Measurements from ENCODE around the gene ABCA2. TPM values are rescaled to one million over a fixed set of nuclear protein-coding genes. Genes with fewer than 3 reads are reported as not detected.
A peak's percentile ranks its signal among the peaks of the same experiment; 100 is the strongest.
"Not testable (repeated sequence)": the region's sequence is repeated elsewhere in the genome, so short reads cannot be mapped to it uniquely, and the experiment has no call there.

The ABCA2 gene
- total RNA-seq, 1 donor from 2014 or later, result 25.7 TPM

GRCh38 chr9:137048655-137049543, 20.9 kb upstream of the ABCA2 start:
- DNase-seq (ENCODE audit: low spot score), result no peak

- DNase-seq (ENCODE audit: low spot score), result peak; percentile 83
Observed at GRCh38 chr9:137046088-137046787, 18.2 kb upstream of the ABCA2 start, which contains the start of gene NPDC1. Gene NPDC1 (minus strand): TSS chr9:137046177. CDS start chr9:137045989, 188 bp downstream.

GRCh38 chr9:137045294-137046087, 17.5 kb upstream of the ABCA2 start:
- DNase-seq (ENCODE audit: low spot score), result no peak

GRCh38 chr9:137044502-137045177, 16.6 kb upstream of the ABCA2 start:
- no peak for DNase-seq (ENCODE audit: low spot score)

GRCh38 chr9:137044037-137044436, 16.0 kb upstream of the ABCA2 start:
- no peak for DNase-seq (ENCODE audit: low spot score)

GRCh38 chr9:137042751-137043727, 15.0 kb upstream of the ABCA2 start:
- DNase-seq (ENCODE audit: low spot score), result no peak

GRCh38 chr9:137041124-137041523, 13.1 kb upstream of the ABCA2 start:
- DNase-seq (ENCODE audit: low spot score), result no peak

GRCh38 chr9:137040568-137040967, 12.5 kb upstream of the ABCA2 start:
- no peak for DNase-seq (ENCODE audit: low spot score)

GRCh38 chr9:137039611-137040366, 11.8 kb upstream of the ABCA2 start:
- no peak for DNase-seq (ENCODE audit: low spot score)

- no peak for DNase-seq (ENCODE audit: low spot score)
Observed at GRCh38 chr9:137038916-137039315, 10.9 kb upstream of the ABCA2 start.

GRCh38 chr9:137037483-137037882, 9.4 kb upstream of the ABCA2 start:
- no peak for DNase-seq (ENCODE audit: low spot score)

GRCh38 chr9:137037035-137037434, 9.0 kb upstream of the ABCA2 start:
- DNase-seq (ENCODE audit: low spot score), result no peak

- DNase-seq (ENCODE audit: low spot score), result no peak
Observed at GRCh38 chr9:137035937-137036336, 7.9 kb upstream of the ABCA2 start.

- DNase-seq (ENCODE audit: low spot score), result no peak
Observed at GRCh38 chr9:137035507-137035834, 7.4 kb upstream of the ABCA2 start.

GRCh38 chr9:137034709-137035506, 6.9 kb upstream of the ABCA2 start:
- DNase-seq (ENCODE audit: low spot score), result peak; percentile 86

GRCh38 chr9:137034039-137034708, 6.1 kb upstream of the ABCA2 start:
- no peak for DNase-seq (ENCODE audit: low spot score)

- DNase-seq (ENCODE audit: low spot score), result not testable (repeated sequence)
Observed at GRCh38 chr9:137033481-137033880, 5.4 kb upstream of the ABCA2 start.

- no peak for DNase-seq (ENCODE audit: low spot score)
Observed at GRCh38 chr9:137032858-137033257, 4.8 kb upstream of the ABCA2 start.

Measured in ureter (tissue), 1 donor.